GM12878 (cell line): ENCODE data around the gene EPS8. TPM values are rescaled to one million over a fixed set of nuclear protein-coding genes. Genes with fewer than 3 reads are reported as not detected.

ENCODE experiments used
- ATAC-seq: fragments of 200-7000 bp; cut with Tn5 transposase; 3 replicates; pipeline ENCODE4 v1.9.1; 2020; ENCODE audit warnings: mild to moderate bottlenecking, moderate library complexity
- BruUV-seq: library from RNA; stranded (reverse); fragments of 400-500 nt; replicated peaks from 2 replicates; lab custom pipeline; 2021; lab: Mats Ljungman, UMichigan
- CTCF ChIA-PET: fragments of 300-600 bp; sonication (Branson Sonifier 250); formaldehyde crosslinking; extraction: SDS; loops from one replicate; lab custom pipeline; 2021; ENCODE audit warnings: inconsistent platforms; lab: Yijun Ruan, JAX
- POLR2A ChIA-PET: fragments of 350-600 bp; formaldehyde crosslinking; extraction: SDS; loops from one replicate; lab custom pipeline; 2021; ENCODE audit warnings: inconsistent platforms; lab: Charles Lee
- RAD21 ChIA-PET: fragments of 300-600 bp; sonication (Branson Sonifier 250); formaldehyde crosslinking; loops from one replicate; lab custom pipeline; 2023; ENCODE audit warnings: antibody characterized with exemption; ENCODE audit not compliant: unreplicated experiment; lab: Charles Lee
- SMC1A ChIA-PET: fragments of 300-600 bp; sonication (Branson Sonifier 250); formaldehyde crosslinking; loops from one replicate; lab custom pipeline; 2023; ENCODE audit not compliant: unreplicated experiment, uncharacterized antibody; lab: Charles Lee
- DNase-seq: peaks from one replicate; pipeline ENCODE4 v3.0.0-alpha.2; 2011; ENCODE audit warnings: low read depth, low spot score
- FAIRE-seq: peaks from 3 replicates; lab custom pipeline; 2011; peaks lifted over from hg19 to GRCh38; lab: Jason Lieb, UNC
- H2AFZ ChIP-seq: 2 replicates; pipeline ENCODE4 v1.6.0; 2011; ENCODE audit warnings: low read depth, low read length, control low read depth; ENCODE audit not compliant: control insufficient read depth
- H3K27ac ChIP-seq: 2 replicates; pipeline ENCODE4 v1.5.1; 2011; ENCODE audit warnings: control low read depth; ENCODE audit not compliant: control insufficient read depth, insufficient read depth
- H3K27me3 ChIP-seq, 2 experiments: replicated peaks in 1 of 2; 2 replicates each; pipeline versions ENCODE4 v1.6.0 to v1.6.1; 2011; ENCODE audit warnings: low read length in 1 of 2; ENCODE audit not compliant: control insufficient read depth in 2 of 2, insufficient read depth in 2 of 2
- H3K36me3 ChIP-seq, 2 experiments: 2 replicates each; pipeline ENCODE4 v1.5.1; 2011; ENCODE audit warnings: low read length in 1 of 2; ENCODE audit not compliant: control insufficient read depth in 2 of 2, insufficient read depth in 2 of 2
- H3K4me1 ChIP-seq: 2 replicates; pipeline ENCODE4 v1.6.1; 2011; ENCODE audit warnings: mild to moderate bottlenecking, low read length, moderate library complexity, mixed read lengths; ENCODE audit not compliant: control insufficient read depth, insufficient read depth
- H3K4me2 ChIP-seq: 2 replicates; pipeline ENCODE4 v1.6.0; 2011; ENCODE audit warnings: control low read depth; ENCODE audit not compliant: control insufficient read depth, insufficient read depth
- H3K4me3 ChIP-seq: fragments of 200-600 bp; sonication (generic); 2 replicates; pipeline ENCODE4 v1.5.1; 2016
- H3K79me2 ChIP-seq: 2 replicates; pipeline ENCODE4 v1.6.0; 2011; ENCODE audit warnings: low read length; ENCODE audit not compliant: control insufficient read depth, insufficient read depth
- H3K9ac ChIP-seq: 2 replicates; pipeline ENCODE4 v1.8.0; 2011; ENCODE audit warnings: low read length, control low read depth, mixed read lengths; ENCODE audit not compliant: control insufficient read depth, insufficient read depth
- H3K9me3 ChIP-seq: replicated peaks from 3 replicates; pipeline ENCODE4 v1.5.1; 2011; ENCODE audit warnings: mild to moderate bottlenecking, low read length; ENCODE audit not compliant: control insufficient read depth, insufficient read depth
- H4K20me1 ChIP-seq: 2 replicates; pipeline ENCODE4 v1.6.0; 2011; ENCODE audit not compliant: control insufficient read depth, insufficient read depth
- CREB1 ChIP-seq: IDR thresholded peaks from 2 replicates; pipeline ENCODE4 v1.6.1; 2012; ENCODE audit warnings: low read depth, mild to moderate bottlenecking, inconsistent platforms
- FOXK2 ChIP-seq: fragments of 450-650 bp; IDR thresholded peaks from 2 replicates; pipeline ENCODE4 v1.6.1; 2017; ENCODE audit warnings: mild to moderate bottlenecking, moderate library complexity
- FOXM1 ChIP-seq: IDR thresholded peaks from 2 replicates; pipeline ENCODE4 v1.6.1; 2012; ENCODE audit warnings: low read depth, mild to moderate bottlenecking, inconsistent platforms, low read length, moderate library complexity
- MYB ChIP-seq: fragments of 150-350 bp; IDR thresholded peaks from 2 replicates; pipeline ENCODE4 v1.6.1; 2014; ENCODE audit warnings: mild to moderate bottlenecking, low read depth, low read length, borderline replicate concordance
- POLR2A ChIP-seq: IDR thresholded peaks from 2 replicates; pipeline ENCODE4 v1.6.1; 2011; ENCODE audit warnings: low read depth, mild to moderate bottlenecking, low read length
- POLR2AphosphoS2 ChIP-seq: IDR thresholded peaks from 2 replicates; pipeline ENCODE4 v1.6.1; 2011; ENCODE audit warnings: low read depth, mild to moderate bottlenecking, low read length, improper control_type of control experiment, moderate library complexity
- RAD21 ChIP-seq: IDR thresholded peaks from 2 replicates; pipeline ENCODE4 v1.6.1; 2011; ENCODE audit warnings: mild to moderate bottlenecking, low read depth, low read length, moderate library complexity; ENCODE audit not compliant: insufficient read depth
- RAD51 ChIP-seq: fragments of 450-650 bp; IDR thresholded peaks from 2 replicates; pipeline ENCODE4 v1.6.1; 2016; ENCODE audit warnings: moderate library complexity, mild to moderate bottlenecking, inconsistent platforms
- RUNX3 ChIP-seq: IDR thresholded peaks from 2 replicates; pipeline ENCODE4 v1.6.1; 2012; ENCODE audit warnings: low read length, inconsistent platforms
- TCF12 ChIP-seq: IDR thresholded peaks from 2 replicates; pipeline ENCODE4 v1.6.1; 2011; ENCODE audit warnings: low read depth, mild to moderate bottlenecking, low read length
- ZNF207 ChIP-seq: fragments of 450-650 bp; IDR thresholded peaks from 2 replicates; pipeline ENCODE4 v1.6.1; 2014; ENCODE audit warnings: antibody characterized with exemption, mild to moderate bottlenecking, borderline replicate concordance
- ZNF217 ChIP-seq: fragments of 450-650 bp; IDR thresholded peaks from 2 replicates; pipeline ENCODE4 v1.6.1; 2017; ENCODE audit warnings: antibody characterized with exemption, mild to moderate bottlenecking
- ZNF274 ChIP-seq: IDR thresholded peaks from one replicate; pipeline ENCODE4 v1.8.0; 2011; ENCODE audit not compliant: insufficient read length, insufficient read depth
- ZSCAN29 ChIP-seq: fragments of 450-650 bp; IDR thresholded peaks from 2 replicates; pipeline ENCODE4 v1.6.1; 2017; ENCODE audit warnings: mild to moderate bottlenecking, moderate library complexity
- ZZZ3 ChIP-seq: IDR thresholded peaks from 2 replicates; pipeline ENCODE4 v1.6.1; 2011; ENCODE audit warnings: low read depth; ENCODE audit not compliant: control insufficient read depth, insufficient read length
- WGBS: methylation state at CpG from one replicate; pipeline ENCODE4 v1.1.6; 2016; ENCODE audit warnings: low lambda C conversion rate; ENCODE audit not compliant: insufficient replicate concordance, insufficient coverage; ENCODE audit errors: missing lambda C conversion rate; 5-methylcytosine and 5-hydroxymethylcytosine counted together
- in situ Hi-C: fragments of 300-500 bp; cut with MboI; formaldehyde crosslinking; loops from 9 replicates; pipeline ENCODE4 v1.14.3; 2018; ENCODE audit warnings: mixed read lengths
- intact Hi-C: fragments of 100-400 bp; cut with micrococcal nuclease; formaldehyde crosslinking; loops from one replicate; pipeline ENCODE4 v1.14.2; 2022; ENCODE audit not compliant: unreplicated experiment
- polyA plus RNA-seq, 11 experiments: library from polyadenylated mRNA; depleted of rRNA in 4 of 11; unstranded in 6 of 11; stranded (reverse) in 5 of 11; fragments of >200 nt; fragmentation: Nextera tagmentation in 4 of 11; fragmentation: Illumina TruSeq in 1 of 11; extraction: Ambion mirVana in 4 of 11; extraction: Trizol in 1 of 11; gene quantifications; 1 replicate in 1 of 11; 2 replicates in 10 of 11; pipeline versions ENCODE4 v1.2.1 to v1.2.3, GENCODE V29; 2011 to 2016; ENCODE audit warnings: inconsistent platforms in 2 of 11, missing spikeins in 2 of 11, low read depth in 1 of 11
- total RNA-seq, 4 experiments: library from RNA; depleted of rRNA in 3 of 4; stranded (reverse); fragments of >200 nt in 3 of 4; fragmentation: Illumina TruSeq in 1 of 4; extraction: Trizol in 1 of 4; gene quantifications; 2 replicates each; pipeline versions ENCODE4 v1.2.1 to v1.2.3, GENCODE V29; 2013 to 2021
- TF ChIP-seq, protein P1 (sequence below): IDR thresholded peaks from 2 replicates; pipeline ENCODE4 v1.6.1; 2012; ENCODE audit warnings: improper control_type of control experiment, low read depth, low read length; ENCODE audit not compliant: insufficient replicate concordance
- TF ChIP-seq, protein P2 (sequence below): fragments of 150-350 bp; IDR thresholded peaks from 2 replicates; pipeline ENCODE4 v1.6.1; 2014; ENCODE audit warnings: mild to moderate bottlenecking, low read depth, low read length
- TF ChIP-seq, protein P3 (sequence below): fragments of 450-650 bp; IDR thresholded peaks from 2 replicates; pipeline ENCODE4 v1.6.1; 2016; ENCODE audit warnings: mild to moderate bottlenecking

The EPS8 gene
- total and polyA plus RNA-seq, 10 of the 15 experiments (the other 5 are each of a cell fraction or from before 2014, with no cell fraction given): 1.3 to 127 (median 3.4) TPM

DNA sequence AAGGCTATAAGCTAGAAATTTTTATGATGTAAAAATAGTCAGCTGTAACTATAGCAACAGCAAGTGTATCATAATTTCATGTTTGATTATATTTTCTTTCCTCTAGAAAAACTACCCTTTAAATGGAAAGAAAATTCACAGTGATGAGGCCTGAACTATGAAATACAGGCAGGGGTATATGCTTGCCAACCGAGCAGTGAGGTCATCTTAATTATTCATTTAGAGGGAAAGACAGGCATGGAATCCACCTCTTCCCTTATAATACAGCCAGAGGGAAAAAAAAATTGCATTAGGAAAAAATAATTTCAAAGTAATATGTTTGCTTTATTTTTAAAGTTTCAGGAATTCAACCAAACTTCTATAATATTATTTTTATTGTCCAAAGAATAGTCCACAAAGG is 139.8 kb downstream of the EPS8 start:
- H3K4me2 ChIP-seq: no peak overlapping the region
- CTCF ChIA-PET: no interaction called here
- WGBS: 84% methylated on average over 1 of the region's 1 CpG
- H3K27ac ChIP-seq: no peak overlapping the region
- no peaks in the 10 kb centered on the region for H3K27me3 ChIP-seq
- TF ChIP-seq FOXM1 (no peak), POLR2AphosphoS2 (no peak), ZNF274 (no peak), RAD21 (no peak), POLR2A (no peak), ZSCAN29 (no peak), RUNX3 (no peak), RAD51 (no peak), FOXK2 (no peak), ZNF207 (no peak), MYB (no peak), ZZZ3 (no peak), CREB1 (no peak), TCF12 (no peak), ZNF217 (no peak)
- TF ChIP-seq, protein P1, sequence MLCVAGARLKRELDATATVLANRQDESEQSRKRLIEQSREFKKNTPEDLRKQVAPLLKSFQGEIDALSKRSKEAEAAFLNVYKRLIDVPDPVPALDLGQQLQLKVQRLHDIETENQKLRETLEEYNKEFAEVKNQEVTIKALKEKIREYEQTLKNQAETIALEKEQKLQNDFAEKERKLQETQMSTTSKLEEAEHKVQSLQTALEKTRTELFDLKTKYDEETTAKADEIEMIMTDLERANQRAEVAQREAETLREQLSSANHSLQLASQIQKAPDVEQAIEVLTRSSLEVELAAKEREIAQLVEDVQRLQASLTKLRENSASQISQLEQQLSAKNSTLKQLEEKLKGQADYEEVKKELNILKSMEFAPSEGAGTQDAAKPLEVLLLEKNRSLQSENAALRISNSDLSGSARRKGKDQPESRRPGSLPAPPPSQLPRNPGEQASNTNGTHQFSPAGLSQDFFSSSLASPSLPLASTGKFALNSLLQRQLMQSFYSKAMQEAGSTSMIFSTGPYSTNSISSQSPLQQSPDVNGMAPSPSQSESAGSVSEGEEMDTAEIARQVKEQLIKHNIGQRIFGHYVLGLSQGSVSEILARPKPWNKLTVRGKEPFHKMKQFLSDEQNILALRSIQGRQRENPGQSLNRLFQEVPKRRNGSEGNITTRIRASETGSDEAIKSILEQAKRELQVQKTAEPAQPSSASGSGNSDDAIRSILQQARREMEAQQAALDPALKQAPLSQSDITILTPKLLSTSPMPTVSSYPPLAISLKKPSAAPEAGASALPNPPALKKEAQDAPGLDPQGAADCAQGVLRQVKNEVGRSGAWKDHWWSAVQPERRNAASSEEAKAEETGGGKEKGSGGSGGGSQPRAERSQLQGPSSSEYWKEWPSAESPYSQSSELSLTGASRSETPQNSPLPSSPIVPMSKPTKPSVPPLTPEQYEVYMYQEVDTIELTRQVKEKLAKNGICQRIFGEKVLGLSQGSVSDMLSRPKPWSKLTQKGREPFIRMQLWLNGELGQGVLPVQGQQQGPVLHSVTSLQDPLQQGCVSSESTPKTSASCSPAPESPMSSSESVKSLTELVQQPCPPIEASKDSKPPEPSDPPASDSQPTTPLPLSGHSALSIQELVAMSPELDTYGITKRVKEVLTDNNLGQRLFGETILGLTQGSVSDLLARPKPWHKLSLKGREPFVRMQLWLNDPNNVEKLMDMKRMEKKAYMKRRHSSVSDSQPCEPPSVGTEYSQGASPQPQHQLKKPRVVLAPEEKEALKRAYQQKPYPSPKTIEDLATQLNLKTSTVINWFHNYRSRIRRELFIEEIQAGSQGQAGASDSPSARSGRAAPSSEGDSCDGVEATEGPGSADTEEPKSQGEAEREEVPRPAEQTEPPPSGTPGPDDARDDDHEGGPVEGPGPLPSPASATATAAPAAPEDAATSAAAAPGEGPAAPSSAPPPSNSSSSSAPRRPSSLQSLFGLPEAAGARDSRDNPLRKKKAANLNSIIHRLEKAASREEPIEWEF: no peak
- TF ChIP-seq, protein P2, sequence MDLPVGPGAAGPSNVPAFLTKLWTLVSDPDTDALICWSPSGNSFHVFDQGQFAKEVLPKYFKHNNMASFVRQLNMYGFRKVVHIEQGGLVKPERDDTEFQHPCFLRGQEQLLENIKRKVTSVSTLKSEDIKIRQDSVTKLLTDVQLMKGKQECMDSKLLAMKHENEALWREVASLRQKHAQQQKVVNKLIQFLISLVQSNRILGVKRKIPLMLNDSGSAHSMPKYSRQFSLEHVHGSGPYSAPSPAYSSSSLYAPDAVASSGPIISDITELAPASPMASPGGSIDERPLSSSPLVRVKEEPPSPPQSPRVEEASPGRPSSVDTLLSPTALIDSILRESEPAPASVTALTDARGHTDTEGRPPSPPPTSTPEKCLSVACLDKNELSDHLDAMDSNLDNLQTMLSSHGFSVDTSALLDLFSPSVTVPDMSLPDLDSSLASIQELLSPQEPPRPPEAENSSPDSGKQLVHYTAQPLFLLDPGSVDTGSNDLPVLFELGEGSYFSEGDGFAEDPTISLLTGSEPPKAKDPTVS: no peak
- TF ChIP-seq, protein P3, sequence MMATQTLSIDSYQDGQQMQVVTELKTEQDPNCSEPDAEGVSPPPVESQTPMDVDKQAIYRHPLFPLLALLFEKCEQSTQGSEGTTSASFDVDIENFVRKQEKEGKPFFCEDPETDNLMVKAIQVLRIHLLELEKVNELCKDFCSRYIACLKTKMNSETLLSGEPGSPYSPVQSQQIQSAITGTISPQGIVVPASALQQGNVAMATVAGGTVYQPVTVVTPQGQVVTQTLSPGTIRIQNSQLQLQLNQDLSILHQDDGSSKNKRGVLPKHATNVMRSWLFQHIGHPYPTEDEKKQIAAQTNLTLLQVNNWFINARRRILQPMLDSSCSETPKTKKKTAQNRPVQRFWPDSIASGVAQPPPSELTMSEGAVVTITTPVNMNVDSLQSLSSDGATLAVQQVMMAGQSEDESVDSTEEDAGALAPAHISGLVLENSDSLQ: no peak
- no peak overlapping the region for H2AFZ ChIP-seq
- H3K4me3 ChIP-seq: no peak overlapping the region
- no peaks in the 10 kb centered on the region for H3K36me3 ChIP-seq
- H3K9ac ChIP-seq: no peak overlapping the region
- in situ Hi-C loops: no loop called here
- intact Hi-C loops: no loop called here
- SMC1A ChIA-PET: interaction anchor here (1.1 to 2.3 kb wide), 4 partner anchors 10 to 14 kb away, joined by 3 to 9 read pairs (median 4); no protein-coding TSS in a partner anchor
- no peaks in the 10 kb centered on the region for H3K4me1 ChIP-seq
- no TSS peak for BruUV-seq
- H4K20me1 ChIP-seq: no peaks in the 10 kb centered on the region
- no peaks in the 10 kb centered on the region for H3K79me2 ChIP-seq
- RAD21 ChIA-PET: no interaction called here
- DNase-seq (no peak), FAIRE-seq (no peak), ATAC-seq (no peak)
- POLR2A ChIA-PET: interaction anchor here (0.5 kb wide), 1 partner anchor 421 kb away, joined by 4 read pairs; no protein-coding TSS in a partner anchor
- no peaks in the 10 kb centered on the region for H3K9me3 ChIP-seq
